GM12872 (cell line): Measurements from ENCODE around the gene OR10W1.

Experiments
- CTCF ChIP-seq: IDR thresholded peaks from 3 replicates; pipeline ENCODE4 v1.5.1; 2011; ENCODE audit warnings: low read depth, mild to moderate bottlenecking, low read length, moderate library complexity; ENCODE audit not compliant: insufficient read depth

OR10W1 gene

GRCh38 chr11:58276151-58276550, 8.1 kb upstream of the OR10W1 start:
- no peak for TF ChIP-seq CTCF

- no peak for TF ChIP-seq CTCF
Observed at GRCh38 chr11:58275002-58275401, 6.9 kb upstream of the OR10W1 start.

- TF ChIP-seq CTCF: no peak
Observed at GRCh38 chr11:58259983-58260382, 8.1 kb downstream of the OR10W1 start.

GRCh38 chr11:58254936-58255335, 13.1 kb downstream of the OR10W1 start:
- TF ChIP-seq CTCF: no peak

GRCh38 chr11:58243954-58244353, 24.1 kb downstream of the OR10W1 start:
- no peak for TF ChIP-seq CTCF

- TF ChIP-seq CTCF: no peak
Observed at GRCh38 chr11:58227956-58228615, 40.0 kb downstream of the OR10W1 start.

GRCh38 chr11:58222721-58223120, 45.3 kb downstream of the OR10W1 start:
- TF ChIP-seq CTCF: no peak
